ENCODE results near the gene CYP39A1.
A peak's percentile ranks its signal among the peaks of the same experiment; 100 is the strongest.

The CYP39A1 gene, protein sequence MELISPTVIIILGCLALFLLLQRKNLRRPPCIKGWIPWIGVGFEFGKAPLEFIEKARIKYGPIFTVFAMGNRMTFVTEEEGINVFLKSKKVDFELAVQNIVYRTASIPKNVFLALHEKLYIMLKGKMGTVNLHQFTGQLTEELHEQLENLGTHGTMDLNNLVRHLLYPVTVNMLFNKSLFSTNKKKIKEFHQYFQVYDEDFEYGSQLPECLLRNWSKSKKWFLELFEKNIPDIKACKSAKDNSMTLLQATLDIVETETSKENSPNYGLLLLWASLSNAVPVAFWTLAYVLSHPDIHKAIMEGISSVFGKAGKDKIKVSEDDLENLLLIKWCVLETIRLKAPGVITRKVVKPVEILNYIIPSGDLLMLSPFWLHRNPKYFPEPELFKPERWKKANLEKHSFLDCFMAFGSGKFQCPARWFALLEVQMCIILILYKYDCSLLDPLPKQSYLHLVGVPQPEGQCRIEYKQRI
- long read RNA-seq: 0 reads

DNA sequence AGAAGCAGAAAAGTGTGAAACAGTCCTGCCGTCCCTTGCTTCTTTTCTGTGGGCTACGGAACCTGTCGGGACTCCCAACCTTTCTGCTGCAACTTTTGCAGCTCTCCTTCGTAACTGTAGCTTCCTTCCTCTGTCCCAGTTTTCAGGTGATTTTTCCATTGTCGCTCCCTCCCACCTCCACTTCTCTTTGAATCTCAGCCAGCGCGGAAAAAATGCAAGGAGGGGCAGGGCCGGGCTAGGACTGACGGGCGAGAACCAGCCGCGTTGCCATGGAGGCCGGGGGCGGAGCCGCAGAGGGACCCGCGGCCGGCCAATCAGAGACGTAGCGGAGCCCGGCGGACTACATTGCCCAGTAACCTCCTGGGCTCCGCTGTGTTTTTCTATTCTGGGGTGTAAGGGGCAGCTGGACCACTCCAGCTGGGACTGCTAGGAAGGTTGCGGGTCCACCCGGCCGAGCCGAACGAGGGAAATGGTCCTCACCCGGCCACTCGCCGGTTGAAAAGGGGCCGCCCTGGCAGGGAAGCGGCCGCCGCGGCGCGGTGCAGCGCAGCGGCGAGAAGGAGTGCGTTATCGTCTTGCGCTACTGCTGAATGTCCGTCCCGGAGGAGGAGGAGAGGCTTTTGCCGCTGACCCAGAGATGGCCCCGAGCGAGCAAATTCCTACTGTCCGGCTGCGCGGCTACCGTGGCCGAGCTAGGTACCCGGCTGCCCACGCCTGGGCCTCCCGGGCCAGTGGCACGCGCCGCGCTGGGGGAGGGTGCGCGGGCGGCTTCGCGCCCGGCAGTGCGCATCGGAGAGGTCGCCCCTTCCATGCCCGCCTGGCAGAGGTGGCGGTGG lies at the start of gene CYP39A1, which contains the start of gene SLC25A27:
Gene CYP39A1 (minus strand): TSS at position 216 of the 836 bp plus-strand sequence. CDS start 236 bp downstream, outside the sequence.
Gene SLC25A27 (plus strand): TSS at position 373 of the 836 bp plus-strand sequence. CDS start 218 bp downstream, at position 591.
- peaks cover 17% of the 10 kb centered on the region for H3K27me3 ChIP-seq (ENCODE audit: insufficient read depth, poor library complexity, severe bottlenecking)
- DNase-seq (ENCODE audit: low read depth in 1 of 2, low spot score in 1 of 2): peak; percentile 38 to 77
- no peak within 1 kb of the TSS for H3K27ac ChIP-seq (replicated peaks)
- peak within 1 kb of the TSS; percentile 91 for H3K4me3 ChIP-seq (replicated peaks; ENCODE audit: insufficient read depth, low read length)
- TF ChIP-seq POLR2AphosphoS5 (IDR thresholded peaks at IDR 0.05; ENCODE audit: low read depth) (no peak), SPI1 (IDR thresholded peaks at IDR 0.05; ENCODE audit: borderline replicate concordance, low read depth) (no peak), GABPA (IDR thresholded peaks at IDR 0.05; ENCODE audit: low read depth) (no peak)
- TF ChIP-seq, protein P1, sequence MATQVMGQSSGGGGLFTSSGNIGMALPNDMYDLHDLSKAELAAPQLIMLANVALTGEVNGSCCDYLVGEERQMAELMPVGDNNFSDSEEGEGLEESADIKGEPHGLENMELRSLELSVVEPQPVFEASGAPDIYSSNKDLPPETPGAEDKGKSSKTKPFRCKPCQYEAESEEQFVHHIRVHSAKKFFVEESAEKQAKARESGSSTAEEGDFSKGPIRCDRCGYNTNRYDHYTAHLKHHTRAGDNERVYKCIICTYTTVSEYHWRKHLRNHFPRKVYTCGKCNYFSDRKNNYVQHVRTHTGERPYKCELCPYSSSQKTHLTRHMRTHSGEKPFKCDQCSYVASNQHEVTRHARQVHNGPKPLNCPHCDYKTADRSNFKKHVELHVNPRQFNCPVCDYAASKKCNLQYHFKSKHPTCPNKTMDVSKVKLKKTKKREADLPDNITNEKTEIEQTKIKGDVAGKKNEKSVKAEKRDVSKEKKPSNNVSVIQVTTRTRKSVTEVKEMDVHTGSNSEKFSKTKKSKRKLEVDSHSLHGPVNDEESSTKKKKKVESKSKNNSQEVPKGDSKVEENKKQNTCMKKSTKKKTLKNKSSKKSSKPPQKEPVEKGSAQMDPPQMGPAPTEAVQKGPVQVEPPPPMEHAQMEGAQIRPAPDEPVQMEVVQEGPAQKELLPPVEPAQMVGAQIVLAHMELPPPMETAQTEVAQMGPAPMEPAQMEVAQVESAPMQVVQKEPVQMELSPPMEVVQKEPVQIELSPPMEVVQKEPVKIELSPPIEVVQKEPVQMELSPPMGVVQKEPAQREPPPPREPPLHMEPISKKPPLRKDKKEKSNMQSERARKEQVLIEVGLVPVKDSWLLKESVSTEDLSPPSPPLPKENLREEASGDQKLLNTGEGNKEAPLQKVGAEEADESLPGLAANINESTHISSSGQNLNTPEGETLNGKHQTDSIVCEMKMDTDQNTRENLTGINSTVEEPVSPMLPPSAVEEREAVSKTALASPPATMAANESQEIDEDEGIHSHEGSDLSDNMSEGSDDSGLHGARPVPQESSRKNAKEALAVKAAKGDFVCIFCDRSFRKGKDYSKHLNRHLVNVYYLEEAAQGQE (IDR thresholded peaks at IDR 0.05; ENCODE audit: insufficient replicate concordance, low read depth): no peak
- TF ChIP-seq, protein P2, sequence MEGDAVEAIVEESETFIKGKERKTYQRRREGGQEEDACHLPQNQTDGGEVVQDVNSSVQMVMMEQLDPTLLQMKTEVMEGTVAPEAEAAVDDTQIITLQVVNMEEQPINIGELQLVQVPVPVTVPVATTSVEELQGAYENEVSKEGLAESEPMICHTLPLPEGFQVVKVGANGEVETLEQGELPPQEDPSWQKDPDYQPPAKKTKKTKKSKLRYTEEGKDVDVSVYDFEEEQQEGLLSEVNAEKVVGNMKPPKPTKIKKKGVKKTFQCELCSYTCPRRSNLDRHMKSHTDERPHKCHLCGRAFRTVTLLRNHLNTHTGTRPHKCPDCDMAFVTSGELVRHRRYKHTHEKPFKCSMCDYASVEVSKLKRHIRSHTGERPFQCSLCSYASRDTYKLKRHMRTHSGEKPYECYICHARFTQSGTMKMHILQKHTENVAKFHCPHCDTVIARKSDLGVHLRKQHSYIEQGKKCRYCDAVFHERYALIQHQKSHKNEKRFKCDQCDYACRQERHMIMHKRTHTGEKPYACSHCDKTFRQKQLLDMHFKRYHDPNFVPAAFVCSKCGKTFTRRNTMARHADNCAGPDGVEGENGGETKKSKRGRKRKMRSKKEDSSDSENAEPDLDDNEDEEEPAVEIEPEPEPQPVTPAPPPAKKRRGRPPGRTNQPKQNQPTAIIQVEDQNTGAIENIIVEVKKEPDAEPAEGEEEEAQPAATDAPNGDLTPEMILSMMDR (IDR thresholded peaks at IDR 0.05; ENCODE audit: insufficient read depth, low read length): no peak

DNA sequence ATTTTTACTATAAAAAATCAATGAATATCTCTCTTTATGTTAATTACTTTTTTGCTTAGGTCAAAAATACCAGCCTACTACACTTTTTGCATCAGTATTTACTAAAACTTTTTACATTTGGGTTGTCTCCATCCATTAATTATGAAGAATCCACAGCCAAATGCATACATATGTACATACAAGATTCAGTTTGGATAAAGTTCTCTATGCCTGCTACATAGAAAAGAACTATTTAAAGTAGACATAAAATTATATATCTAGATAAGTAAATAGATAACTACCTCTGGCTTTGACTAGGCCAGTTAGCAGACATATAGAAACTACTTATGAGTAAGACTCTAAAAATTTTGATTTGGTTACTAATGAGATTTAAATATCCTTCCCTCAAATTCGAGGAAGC lies 47.4 kb upstream of the CYP39A1 start:
- peaks cover 11% of the 10 kb centered on the region for H3K27me3 ChIP-seq (ENCODE audit: insufficient read depth, poor library complexity, severe bottlenecking)
- no peak overlapping the region for H3K27ac ChIP-seq (replicated peaks)
- H3K4me3 ChIP-seq (replicated peaks; ENCODE audit: insufficient read depth, low read length): no peak overlapping the region
- no peak for DNase-seq (ENCODE audit: low read depth in 1 of 2, low spot score in 1 of 2)
- TF ChIP-seq, protein P1 (IDR thresholded peaks at IDR 0.05; ENCODE audit: insufficient replicate concordance, low read depth): no peak
- no peak for TF ChIP-seq GABPA (IDR thresholded peaks at IDR 0.05; ENCODE audit: low read depth)
- no peak for TF ChIP-seq SPI1 (IDR thresholded peaks at IDR 0.05; ENCODE audit: borderline replicate concordance, low read depth)
- TF ChIP-seq POLR2AphosphoS5 (IDR thresholded peaks at IDR 0.05; ENCODE audit: low read depth): no peak
- TF ChIP-seq, protein P2 (IDR thresholded peaks at IDR 0.05; ENCODE audit: insufficient read depth, low read length): no peak

DNA sequence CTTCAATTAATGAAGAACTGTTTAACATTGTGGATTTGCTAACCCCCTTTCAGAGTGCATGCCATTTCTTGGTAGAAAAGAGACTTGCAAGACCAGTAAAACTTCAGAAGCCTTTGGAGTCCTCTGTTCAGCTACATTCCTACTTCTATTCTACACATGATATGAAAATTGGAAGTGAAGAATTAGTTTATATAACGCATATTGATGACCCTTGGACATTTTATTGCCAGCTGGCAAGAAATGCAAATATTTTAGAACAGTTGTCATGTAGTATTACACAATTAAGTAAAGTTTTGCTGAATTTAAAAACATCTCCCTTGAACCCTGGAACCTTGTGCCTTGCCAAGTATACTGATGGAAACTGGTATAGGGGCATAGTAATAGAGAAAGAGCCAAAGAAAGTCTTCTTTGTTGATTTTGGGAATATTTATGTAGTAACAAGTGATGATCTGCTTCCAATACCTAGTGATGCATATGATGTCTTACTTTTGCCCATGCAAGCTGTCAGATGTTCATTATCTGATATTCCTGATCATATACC lies 38.4 kb upstream of the CYP39A1 start:
- TF ChIP-seq POLR2AphosphoS5 (IDR thresholded peaks at IDR 0.05; ENCODE audit: low read depth) (no peak), GABPA (IDR thresholded peaks at IDR 0.05; ENCODE audit: low read depth) (no peak), SPI1 (IDR thresholded peaks at IDR 0.05; ENCODE audit: borderline replicate concordance, low read depth) (no peak)
- TF ChIP-seq, protein P2 (IDR thresholded peaks at IDR 0.05; ENCODE audit: insufficient read depth, low read length): no peak
- TF ChIP-seq, protein P1 (IDR thresholded peaks at IDR 0.05; ENCODE audit: insufficient replicate concordance, low read depth): no peak
- H3K27ac ChIP-seq (replicated peaks): no peak overlapping the region
- no peaks in the 10 kb centered on the region for H3K27me3 ChIP-seq (ENCODE audit: insufficient read depth, poor library complexity, severe bottlenecking)
- H3K4me3 ChIP-seq (replicated peaks; ENCODE audit: insufficient read depth, low read length): no peak overlapping the region
- no peak for DNase-seq (ENCODE audit: low read depth in 1 of 2, low spot score in 1 of 2)

Data from HL-60 (cell line).